ENCODE results near the gene SPOCD1.

- TF ChIP-seq CTCF (IDR thresholded peaks at IDR 0.05) = no peak
- no peak for TF ChIP-seq POLR2A (IDR thresholded peaks at IDR 0.05)
Observed at GRCh38 chr1:31775210-31775999, 40.4 kb downstream of the SPOCD1 start.

All from transverse colon (tissue), 3 donors.